ENCODE results near the gene LYRM1. TPM values are rescaled to one million over a fixed set of nuclear protein-coding genes. Genes with fewer than 3 reads are reported as not detected.

Gene LYRM1
- total and polyA plus RNA-seq, 2 of the 8 experiments (the other 6 are each of a cell fraction or from before 2014, with no cell fraction given) = 11.6 to 13.4 TPM

DNA sequence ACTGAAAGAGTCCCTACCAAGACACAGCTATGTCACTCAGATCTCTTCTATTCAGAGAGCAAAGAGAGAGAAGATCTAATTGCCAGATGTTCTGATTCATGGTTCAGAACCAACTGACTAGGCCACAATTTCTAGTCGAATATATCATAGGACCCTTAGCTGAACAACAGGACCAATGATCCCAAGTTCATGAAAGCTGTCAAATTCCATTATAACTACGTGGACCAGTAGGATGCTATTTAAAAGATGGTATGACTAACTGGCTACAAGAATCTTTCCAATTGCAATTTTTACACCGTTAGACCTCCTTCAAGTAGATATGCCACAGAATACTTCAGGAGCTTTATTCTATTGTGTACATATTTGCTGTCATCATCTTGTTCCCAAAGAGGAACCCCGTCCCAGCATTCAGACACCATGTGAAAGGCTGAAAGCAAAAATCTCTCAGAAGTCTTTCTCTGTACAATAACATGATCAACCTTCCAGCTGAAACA lies 26.4 kb upstream of the LYRM1 start (continued):
- TF ChIP-seq CHD7 (IDR thresholded peaks at IDR 0.05; ENCODE audit: insufficient replicate concordance, low read length) (no peak), MAX (IDR thresholded peaks at IDR 0.05) (no peak), TAF7 (optimal IDR thresholded peaks at IDR 0.05; ENCODE audit: borderline replicate concordance, low read depth, low read length) (no peak), SP4 (IDR thresholded peaks at IDR 0.05; ENCODE audit: low read length) (no peak), EZH2 (IDR thresholded peaks at IDR 0.05; ENCODE audit: low read depth, low read length, severe bottlenecking) (no peak)
